ACC112 (cell line): ENCODE data around the gene HLA-DMB.

ENCODE experiments used
- H2AFZ ChIP-seq: fragments of 200-600 bp; sonication (generic); one replicate; pipeline ENCODE4 v1.6.0; 2017; ENCODE audit warnings: antibody characterized with exemption, low read length; ENCODE audit not compliant: unreplicated experiment
- H3K27ac ChIP-seq: fragments of 200-600 bp; sonication (generic); 2 replicates; pipeline ENCODE4 v1.5.1; 2014; ENCODE audit warnings: low read depth, mild to moderate bottlenecking, antibody characterized with exemption, low read length, moderate library complexity
- H3K27me3 ChIP-seq: fragments of 200-600 bp; sonication (generic); 2 replicates; pipeline ENCODE4 v1.6.1; 2014; ENCODE audit warnings: mild to moderate bottlenecking, antibody characterized with exemption, low read length, moderate library complexity, mixed read lengths; ENCODE audit not compliant: insufficient read depth
- H3K36me3 ChIP-seq: fragments of 200-600 bp; sonication (generic); 2 replicates; pipeline ENCODE4 v1.6.1; 2016; ENCODE audit warnings: mild to moderate bottlenecking, antibody characterized with exemption, low read length, moderate library complexity, mixed read lengths; ENCODE audit not compliant: insufficient read depth
- H3K4me1 ChIP-seq: fragments of 200-600 bp; sonication (generic); one replicate; pipeline ENCODE4 v1.6.1; 2016; ENCODE audit warnings: low read length, mixed read lengths; ENCODE audit not compliant: insufficient read depth, unreplicated experiment, control insufficient read depth
- H3K4me3 ChIP-seq: fragments of 200-600 bp; sonication (generic); 2 replicates; pipeline ENCODE4 v1.5.1; 2014; ENCODE audit warnings: mild to moderate bottlenecking, low read depth, low read length
- H3K79me2 ChIP-seq: fragments of 200-600 bp; sonication (generic); one replicate; pipeline ENCODE4 v1.6.0; 2016; ENCODE audit warnings: low read length; ENCODE audit not compliant: control insufficient read depth, unreplicated experiment, insufficient read depth

HLA-DMB gene

DNA sequence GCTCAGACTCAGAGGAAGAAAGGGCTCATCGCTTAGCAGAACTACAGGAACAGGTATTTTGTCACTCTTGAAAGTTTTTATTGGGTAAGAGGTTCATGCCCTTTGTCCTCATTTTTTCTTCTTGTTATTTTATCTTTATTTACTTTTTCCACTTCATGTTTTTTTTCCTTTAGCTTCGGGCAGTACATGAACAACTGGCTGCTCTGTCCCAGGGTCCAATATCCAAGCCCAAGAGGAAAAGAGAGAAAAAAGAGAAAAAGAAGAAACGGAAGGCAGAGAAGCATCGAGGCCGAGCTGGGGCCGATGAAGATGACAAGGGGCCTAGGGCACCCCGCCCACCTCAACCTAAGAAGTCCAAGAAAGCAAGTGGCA, 37.1 kb upstream of the HLA-DMB start:
- H3K27ac ChIP-seq, result no peak overlapping the region
- no peak overlapping the region for H3K4me3 ChIP-seq
- peaks cover 81% of the 10 kb centered on the region for H3K36me3 ChIP-seq
- no peaks in the 10 kb centered on the region for H3K27me3 ChIP-seq
- peaks cover 65% of the 10 kb centered on the region for H3K79me2 ChIP-seq
- H3K4me1 ChIP-seq, result peaks cover 31% of the 10 kb centered on the region
- H2AFZ ChIP-seq, result no peak overlapping the region

- Histone ChIP-seq H2AFZ (no peak overlapping the region), H3K27me3 (no peaks in the 10 kb centered on the region), H3K4me3 (0 out of 2 replicates have a peak overlapping the region, but pooled peaks have one; percentile 92), H3K27ac (no peak overlapping the region), H3K79me2 (peaks cover 71% of the 10 kb centered on the region), H3K36me3 (peaks cover 86% of the 10 kb centered on the region), H3K4me1 (peaks cover 31% of the 10 kb centered on the region)
Measured at GRCh38 chr6:32977272-32977952, 36.6 kb upstream of the HLA-DMB start.

DNA sequence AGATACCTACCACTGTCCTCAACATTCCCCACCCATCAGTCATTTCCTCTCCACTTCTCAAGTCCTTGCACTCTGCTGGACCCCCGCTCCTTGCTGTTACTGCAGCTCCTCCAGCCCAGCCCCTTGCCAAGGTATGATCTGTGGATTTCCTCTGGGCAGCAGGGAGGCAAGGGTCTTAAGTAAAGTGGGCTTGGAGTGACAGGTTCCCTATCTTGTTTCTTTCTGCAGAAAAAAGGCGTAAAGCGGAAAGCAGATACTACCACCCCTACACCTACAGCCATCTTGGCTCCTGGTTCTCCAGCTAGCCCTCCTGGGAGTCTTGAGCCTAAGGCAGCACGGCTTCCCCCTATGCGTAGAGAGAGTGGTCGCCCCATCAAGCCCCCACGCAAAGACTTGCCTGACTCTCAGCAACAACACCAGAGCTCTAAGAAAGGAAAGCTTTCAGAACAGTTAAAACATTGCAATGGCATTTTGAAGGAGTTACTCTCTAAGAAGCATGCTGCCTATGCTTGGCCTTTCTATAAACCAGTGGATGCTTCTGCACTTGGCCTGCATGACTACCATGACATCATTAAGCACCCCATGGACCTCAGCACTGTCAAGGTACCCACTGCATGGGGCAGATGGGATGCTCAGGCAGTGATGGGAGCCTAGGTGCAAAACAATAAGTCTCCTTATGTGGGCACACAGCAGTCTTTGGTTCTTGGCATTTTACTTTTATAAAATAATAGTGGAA, 35.7 kb upstream of the HLA-DMB start:
- peaks cover 87% of the 10 kb centered on the region for H3K36me3 ChIP-seq
- H3K79me2 ChIP-seq, result peaks cover 74% of the 10 kb centered on the region
- peaks cover 31% of the 10 kb centered on the region for H3K4me1 ChIP-seq
- no peak overlapping the region for H3K27ac ChIP-seq
- H2AFZ ChIP-seq, result no peak overlapping the region
- H3K4me3 ChIP-seq, result peak overlapping the region; percentile 92
- H3K27me3 ChIP-seq, result no peaks in the 10 kb centered on the region

GRCh38 chr6:32975886-32976285, 35.1 kb upstream of the HLA-DMB start:
- H3K27ac ChIP-seq, result no peak overlapping the region
- peak overlapping the region; percentile 92 for H3K4me3 ChIP-seq
- no peaks in the 10 kb centered on the region for H3K27me3 ChIP-seq
- H2AFZ ChIP-seq, result no peak overlapping the region
- H3K4me1 ChIP-seq, result peaks cover 31% of the 10 kb centered on the region
- peaks cover 84% of the 10 kb centered on the region for H3K36me3 ChIP-seq
- peaks cover 78% of the 10 kb centered on the region for H3K79me2 ChIP-seq

GRCh38 chr6:32974541-32975308, 33.9 kb upstream of the HLA-DMB start:
- peaks cover 80% of the 10 kb centered on the region for H3K79me2 ChIP-seq
- no peaks in the 10 kb centered on the region for H3K27me3 ChIP-seq
- H3K4me1 ChIP-seq, result peaks cover 31% of the 10 kb centered on the region
- no peak overlapping the region for H2AFZ ChIP-seq
- peak overlapping the region; percentile 92 for H3K4me3 ChIP-seq
- no peak overlapping the region for H3K27ac ChIP-seq
- H3K36me3 ChIP-seq, result peaks cover 73% of the 10 kb centered on the region

DNA sequence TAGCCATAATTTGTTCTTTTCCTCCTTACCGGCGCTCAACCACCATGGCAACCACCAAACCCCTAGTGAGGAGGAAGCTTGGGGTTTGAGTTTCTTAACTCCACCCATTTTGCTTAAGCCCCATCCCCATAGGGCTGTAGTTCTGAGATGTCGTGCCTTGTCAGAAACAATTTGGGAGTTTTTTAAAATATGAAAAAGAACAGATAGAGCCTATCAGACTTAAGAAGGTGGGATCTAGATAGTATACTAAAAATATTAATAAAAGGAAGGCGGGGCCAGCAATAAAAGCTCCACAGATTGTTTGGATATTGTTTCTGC, 33.1 kb upstream of the HLA-DMB start:
- peaks cover 67% of the 10 kb centered on the region for H3K36me3 ChIP-seq
- no peak overlapping the region for H2AFZ ChIP-seq
- peak overlapping the region; percentile 92 for H3K4me3 ChIP-seq
- H3K4me1 ChIP-seq, result peaks cover 31% of the 10 kb centered on the region
- H3K27ac ChIP-seq, result peak overlapping the region; percentile 46
- H3K27me3 ChIP-seq, result no peaks in the 10 kb centered on the region
- H3K79me2 ChIP-seq, result peaks cover 84% of the 10 kb centered on the region

- Histone ChIP-seq H3K79me2 (peaks cover 81% of the 10 kb centered on the region), H3K4me3 (peak overlapping the region; percentile 92), H2AFZ (no peak overlapping the region), H3K4me1 (peaks cover 29% of the 10 kb centered on the region), H3K27ac (peak overlapping the region; percentile 46), H3K27me3 (no peaks in the 10 kb centered on the region), H3K36me3 (peaks cover 63% of the 10 kb centered on the region)
Measured at GRCh38 chr6:32973144-32974015, 32.6 kb upstream of the HLA-DMB start.

DNA sequence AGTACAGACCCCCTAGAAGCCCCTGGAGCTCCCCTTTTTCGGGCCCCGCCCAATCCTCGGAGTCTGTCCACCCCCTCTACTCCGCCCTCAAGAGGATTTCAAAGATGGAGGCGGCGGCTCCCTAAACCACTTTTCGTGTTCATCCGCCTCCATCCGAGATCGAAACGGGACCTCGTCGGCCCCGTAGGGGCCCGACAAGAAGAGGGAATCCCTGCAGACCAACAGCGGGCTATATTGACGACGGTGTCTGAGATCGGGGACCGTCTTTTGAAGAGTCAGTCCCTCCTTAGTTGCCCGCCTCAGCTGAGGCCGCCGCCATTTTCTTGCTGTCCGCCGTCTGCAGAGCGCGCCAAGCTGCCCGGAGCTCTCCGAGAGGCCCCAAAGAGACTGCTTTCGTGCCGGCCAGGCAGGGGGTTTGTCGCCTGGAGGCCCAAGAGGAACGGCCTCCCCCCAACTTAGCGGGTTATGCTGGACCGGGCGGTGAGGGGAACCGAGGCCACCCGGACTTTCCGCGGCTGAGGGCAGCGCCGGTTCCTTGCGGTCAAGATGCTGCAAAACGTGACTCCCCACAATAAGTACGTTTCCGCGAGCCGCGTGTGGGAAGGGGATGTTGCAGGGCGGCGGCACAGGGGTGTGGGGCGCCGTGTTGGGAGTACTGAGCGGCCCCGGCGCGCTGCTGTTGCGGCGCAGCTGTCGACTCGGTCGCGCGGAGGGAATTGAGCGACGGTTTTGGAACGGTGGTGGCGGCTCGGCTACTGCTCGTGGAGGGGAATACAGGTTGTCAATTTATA, 31.7 kb upstream of the HLA-DMB start:
- Histone ChIP-seq H3K4me3 (peak overlapping the region; percentile 92), H3K4me1 (peaks cover 24% of the 10 kb centered on the region), H3K79me2 (peaks cover 79% of the 10 kb centered on the region)

DNA sequence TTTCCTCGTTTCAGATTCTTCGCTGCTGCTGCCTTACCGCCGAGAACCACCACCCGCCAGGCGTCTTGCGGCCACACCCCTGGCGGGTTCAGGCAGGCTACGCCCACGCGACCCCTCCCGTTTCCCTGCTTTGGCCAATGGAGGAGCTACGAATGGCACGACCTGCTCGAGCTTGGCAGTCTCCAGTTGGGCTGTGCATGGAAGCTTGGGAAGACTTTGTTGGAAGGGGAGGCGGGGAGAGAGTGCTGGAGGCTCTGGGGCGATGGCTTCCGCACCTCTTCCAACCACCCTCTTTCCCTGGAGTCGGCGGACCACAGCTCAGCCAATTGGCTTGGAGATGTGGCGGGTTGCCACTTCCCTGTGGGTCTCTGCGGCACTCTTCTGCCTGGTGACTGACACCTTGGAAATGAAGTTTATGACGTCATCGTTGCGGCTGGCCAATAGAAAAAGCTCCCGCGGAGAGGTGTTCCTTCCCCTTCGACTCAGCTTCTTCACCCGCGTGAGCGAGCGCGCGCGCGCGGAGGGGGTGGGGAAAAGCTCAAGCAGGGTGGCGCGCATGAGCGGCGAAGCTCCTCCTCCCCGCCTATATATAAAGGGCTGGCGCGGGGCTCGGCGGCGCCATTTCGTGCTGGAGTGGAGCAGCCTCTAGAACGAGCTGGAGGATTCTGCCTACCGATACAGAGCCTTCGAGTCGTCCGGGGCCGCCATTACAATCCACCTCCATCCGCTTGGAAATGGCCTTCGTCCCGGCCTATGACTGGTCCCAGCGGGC, 30.9 kb upstream of the HLA-DMB start:
- Histone ChIP-seq H3K36me3 (peaks cover 47% of the 10 kb centered on the region), H3K4me3 (peak overlapping the region; percentile 92), H3K27me3 (no peaks in the 10 kb centered on the region), H3K79me2 (peaks cover 79% of the 10 kb centered on the region), H3K27ac (peak overlapping the region; percentile 99), H2AFZ (no peak overlapping the region), H3K4me1 (peaks cover 22% of the 10 kb centered on the region)

More for the DNA sequence above, 31.7 kb upstream of the HLA-DMB start:
- Histone ChIP-seq H2AFZ (no peak overlapping the region), H3K36me3 (peaks cover 55% of the 10 kb centered on the region), H3K27ac (peak overlapping the region; percentile 46), H3K27me3 (no peaks in the 10 kb centered on the region)
